GM12878 (cell line): ENCODE data around the gene SLC35G6.

Experiments
- BACH1 ChIP-seq: fragments of 450-650 bp; IDR thresholded peaks from 2 replicates; pipeline ENCODE4 v1.6.1; 2017; ENCODE audit warnings: mild to moderate bottlenecking, borderline replicate concordance
- BRCA1 ChIP-seq: IDR thresholded peaks from 2 replicates; pipeline ENCODE4 v1.6.1; 2011; ENCODE audit warnings: low read depth, low read length, improper control_type of control experiment
- CTCF ChIP-seq, 3 experiments: IDR thresholded peaks in 2 of 3; conservative IDR thresholded peaks in 1 of 3; 2 replicates each; pipeline ENCODE4 v1.5.1; 2011; ENCODE audit warnings: low read depth in 3 of 3, low read length in 3 of 3, mild to moderate bottlenecking in 3 of 3, control low read depth in 2 of 3, moderate library complexity in 2 of 3, inconsistent platforms in 1 of 3, mixed read lengths in 1 of 3; ENCODE audit not compliant: control insufficient read depth in 2 of 3, insufficient read depth in 1 of 3; ENCODE audit errors: extremely low read depth in 1 of 3
- E2F4 ChIP-seq: IDR thresholded peaks from 2 replicates; pipeline ENCODE4 v1.6.1; 2012; ENCODE audit warnings: low read depth, low read length, improper control_type of control experiment
- EP300 ChIP-seq, 2 experiments: fragments of 150-350 bp in 1 of 2; IDR thresholded peaks; 2 replicates each; pipeline ENCODE4 v1.6.1; 2011 to 2012; ENCODE audit warnings: low read depth in 2 of 2, low read length in 2 of 2, borderline replicate concordance in 1 of 2, improper control_type of control experiment in 1 of 2, inconsistent platforms in 1 of 2; ENCODE audit not compliant: control insufficient read depth in 1 of 2
- ESRRA ChIP-seq: IDR thresholded peaks from 2 replicates; pipeline ENCODE4 v1.6.1; 2012; ENCODE audit warnings: mild to moderate bottlenecking, low read length, improper control_type of control experiment
- KLF5 ChIP-seq: fragments of 450-650 bp; IDR thresholded peaks from 2 replicates; pipeline ENCODE4 v1.6.1; 2014; ENCODE audit warnings: mild to moderate bottlenecking; ENCODE audit not compliant: partially characterized antibody
- SPI1 ChIP-seq: IDR thresholded peaks from 2 replicates; pipeline ENCODE4 v1.6.1; 2011; ENCODE audit warnings: low read depth, mild to moderate bottlenecking, low read length, moderate library complexity, borderline replicate concordance; ENCODE audit not compliant: insufficient read depth
- TAF1 ChIP-seq: IDR thresholded peaks from 2 replicates; pipeline ENCODE4 v1.6.1; 2011; ENCODE audit warnings: mild to moderate bottlenecking, low read depth, low read length, borderline replicate concordance
- ZNF274 ChIP-seq: IDR thresholded peaks from one replicate; pipeline ENCODE4 v1.8.0; 2011; ENCODE audit not compliant: insufficient read length, insufficient read depth

- TF ChIP-seq EP300 (IDR thresholded peaks at IDR 0.05; ENCODE audit: borderline replicate concordance in 1 of 2, control insufficient read depth in 1 of 2, low read depth in 2 of 2, low read length in 2 of 2) (no peak), KLF5 (no peak), CTCF (IDR thresholded peaks at IDR 0.05 in 2 of 3, conservative IDR thresholded peaks at IDR 0.05 in 1 of 3; ENCODE audit: control insufficient read depth in 2 of 3, extremely low read depth in 1 of 3, insufficient read depth in 1 of 3, low read depth in 3 of 3, low read length in 3 of 3) (no peak), TAF1 (no peak), BRCA1 (no peak), ESRRA (no peak), SPI1 (no peak), ZNF274 (no peak), BACH1 (no peak), E2F4 (no peak)
These were observed 1.2 kb upstream of the SLC35G6 start for GRCh38 chr17:7480089-7480384.
